ENCODE results near the gene IFNG. TPM values are rescaled to one million over a fixed set of nuclear protein-coding genes. Genes with fewer than 3 reads are reported as not detected.

IFNG gene
- polyA plus RNA-seq, 1 donor from 2014 or later, result not detected

DNA sequence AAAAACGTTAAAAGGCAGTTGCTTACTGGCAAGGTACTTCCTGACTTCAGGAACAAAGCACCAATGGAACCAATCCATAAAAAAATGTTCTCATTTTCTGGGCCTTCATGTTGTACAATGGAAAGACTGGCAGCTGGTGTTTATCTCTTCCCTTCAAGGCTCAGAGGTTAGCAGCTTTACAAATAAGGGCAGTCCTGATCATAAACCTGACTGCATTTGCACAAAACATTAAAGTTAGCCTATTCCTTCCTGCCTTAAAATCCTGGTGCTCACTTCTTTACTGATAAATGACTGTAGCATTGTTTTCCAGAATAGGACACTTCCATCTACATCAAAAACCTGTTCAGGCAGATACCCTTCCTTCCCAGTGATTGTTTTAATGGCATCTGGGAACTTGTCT is 46.9 kb upstream of the IFNG start:
- Histone ChIP-seq H3K27ac (ENCODE audit: low read length) (no peak overlapping the region), H3K9ac (ENCODE audit: low read length) (no peak overlapping the region), H2AFZ (ENCODE audit: low read depth, low read length) (no peak overlapping the region), H3K79me2 (replicated peaks; ENCODE audit: insufficient read depth, low read length) (no peaks in the 10 kb centered on the region), H4K20me1 (ENCODE audit: insufficient read depth) (no peaks in the 10 kb centered on the region), H3K4me2 (ENCODE audit: low read length) (no peak overlapping the region), H3K27me3 (ENCODE audit: insufficient read depth, low read depth, low read length) (no peaks in the 10 kb centered on the region), H3K9me3 (ENCODE audit: low read length) (no peaks in the 10 kb centered on the region), H3K4me3 (ENCODE audit: low read length) (no peak overlapping the region), H3F3A (ENCODE audit: insufficient read depth, low read length, poor library complexity, severe bottlenecking) (no peaks in the 10 kb centered on the region), H3K36me3 (ENCODE audit: insufficient read depth, low read length) (no peaks in the 10 kb centered on the region), H3K9me2 (ENCODE audit: insufficient read depth, low read length) (no peaks in the 10 kb centered on the region)
- no peak for TF ChIP-seq TAF1 (IDR thresholded peaks at IDR 0.05; ENCODE audit: low read depth)
- no peak for TF ChIP-seq MXI1 (conservative IDR thresholded peaks at IDR 0.05; ENCODE audit: poor library complexity, severe bottlenecking)
- TF ChIP-seq, protein P1, sequence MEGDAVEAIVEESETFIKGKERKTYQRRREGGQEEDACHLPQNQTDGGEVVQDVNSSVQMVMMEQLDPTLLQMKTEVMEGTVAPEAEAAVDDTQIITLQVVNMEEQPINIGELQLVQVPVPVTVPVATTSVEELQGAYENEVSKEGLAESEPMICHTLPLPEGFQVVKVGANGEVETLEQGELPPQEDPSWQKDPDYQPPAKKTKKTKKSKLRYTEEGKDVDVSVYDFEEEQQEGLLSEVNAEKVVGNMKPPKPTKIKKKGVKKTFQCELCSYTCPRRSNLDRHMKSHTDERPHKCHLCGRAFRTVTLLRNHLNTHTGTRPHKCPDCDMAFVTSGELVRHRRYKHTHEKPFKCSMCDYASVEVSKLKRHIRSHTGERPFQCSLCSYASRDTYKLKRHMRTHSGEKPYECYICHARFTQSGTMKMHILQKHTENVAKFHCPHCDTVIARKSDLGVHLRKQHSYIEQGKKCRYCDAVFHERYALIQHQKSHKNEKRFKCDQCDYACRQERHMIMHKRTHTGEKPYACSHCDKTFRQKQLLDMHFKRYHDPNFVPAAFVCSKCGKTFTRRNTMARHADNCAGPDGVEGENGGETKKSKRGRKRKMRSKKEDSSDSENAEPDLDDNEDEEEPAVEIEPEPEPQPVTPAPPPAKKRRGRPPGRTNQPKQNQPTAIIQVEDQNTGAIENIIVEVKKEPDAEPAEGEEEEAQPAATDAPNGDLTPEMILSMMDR (IDR thresholded peaks at IDR 0.05; ENCODE audit: poor library complexity, severe bottlenecking), result no peak
- no peak for TF ChIP-seq RAD21 (conservative IDR thresholded peaks at IDR 0.05)
- TF ChIP-seq EZH2 (IDR thresholded peaks at IDR 0.05; ENCODE audit: borderline replicate concordance, insufficient read depth, low read length, poor library complexity, severe bottlenecking), result no peak
- no peak for TF ChIP-seq POLR2AphosphoS5 (IDR thresholded peaks at IDR 0.05)
- TF ChIP-seq EP300 (conservative IDR thresholded peaks at IDR 0.05; ENCODE audit: poor library complexity, severe bottlenecking), result no peak
- no peak for TF ChIP-seq SMC3 (conservative IDR thresholded peaks at IDR 0.05; ENCODE audit: poor library complexity)
- TF ChIP-seq, protein P2, sequence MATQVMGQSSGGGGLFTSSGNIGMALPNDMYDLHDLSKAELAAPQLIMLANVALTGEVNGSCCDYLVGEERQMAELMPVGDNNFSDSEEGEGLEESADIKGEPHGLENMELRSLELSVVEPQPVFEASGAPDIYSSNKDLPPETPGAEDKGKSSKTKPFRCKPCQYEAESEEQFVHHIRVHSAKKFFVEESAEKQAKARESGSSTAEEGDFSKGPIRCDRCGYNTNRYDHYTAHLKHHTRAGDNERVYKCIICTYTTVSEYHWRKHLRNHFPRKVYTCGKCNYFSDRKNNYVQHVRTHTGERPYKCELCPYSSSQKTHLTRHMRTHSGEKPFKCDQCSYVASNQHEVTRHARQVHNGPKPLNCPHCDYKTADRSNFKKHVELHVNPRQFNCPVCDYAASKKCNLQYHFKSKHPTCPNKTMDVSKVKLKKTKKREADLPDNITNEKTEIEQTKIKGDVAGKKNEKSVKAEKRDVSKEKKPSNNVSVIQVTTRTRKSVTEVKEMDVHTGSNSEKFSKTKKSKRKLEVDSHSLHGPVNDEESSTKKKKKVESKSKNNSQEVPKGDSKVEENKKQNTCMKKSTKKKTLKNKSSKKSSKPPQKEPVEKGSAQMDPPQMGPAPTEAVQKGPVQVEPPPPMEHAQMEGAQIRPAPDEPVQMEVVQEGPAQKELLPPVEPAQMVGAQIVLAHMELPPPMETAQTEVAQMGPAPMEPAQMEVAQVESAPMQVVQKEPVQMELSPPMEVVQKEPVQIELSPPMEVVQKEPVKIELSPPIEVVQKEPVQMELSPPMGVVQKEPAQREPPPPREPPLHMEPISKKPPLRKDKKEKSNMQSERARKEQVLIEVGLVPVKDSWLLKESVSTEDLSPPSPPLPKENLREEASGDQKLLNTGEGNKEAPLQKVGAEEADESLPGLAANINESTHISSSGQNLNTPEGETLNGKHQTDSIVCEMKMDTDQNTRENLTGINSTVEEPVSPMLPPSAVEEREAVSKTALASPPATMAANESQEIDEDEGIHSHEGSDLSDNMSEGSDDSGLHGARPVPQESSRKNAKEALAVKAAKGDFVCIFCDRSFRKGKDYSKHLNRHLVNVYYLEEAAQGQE (IDR thresholded peaks at IDR 0.05; ENCODE audit: borderline replicate concordance), result no peak

DNA sequence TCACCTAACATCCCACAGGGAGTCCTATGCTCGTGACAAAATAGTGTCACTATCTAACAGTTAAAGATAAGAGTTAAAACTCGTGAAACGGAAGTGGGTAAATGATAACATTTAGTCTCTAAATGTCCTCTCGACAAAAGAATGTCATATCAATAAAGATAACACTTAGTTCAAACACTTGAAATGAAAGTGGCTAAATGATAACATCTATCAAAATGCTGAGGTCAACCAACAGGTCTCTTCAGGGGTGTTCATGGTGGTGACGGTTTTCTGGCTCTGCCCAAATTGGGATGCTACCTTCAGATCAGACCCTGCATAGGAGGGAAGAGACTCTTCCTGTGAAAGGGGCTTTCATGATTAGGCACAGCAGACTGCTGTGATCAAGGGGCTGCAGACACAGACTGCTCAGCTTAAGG is 43.9 kb upstream of the IFNG start:
- Histone ChIP-seq H3F3A (ENCODE audit: insufficient read depth, low read length, poor library complexity, severe bottlenecking) (no peaks in the 10 kb centered on the region), H3K4me2 (ENCODE audit: low read length) (no peak overlapping the region), H3K4me3 (ENCODE audit: low read length) (no peak overlapping the region), H3K9me2 (ENCODE audit: insufficient read depth, low read length) (no peaks in the 10 kb centered on the region), H3K36me3 (ENCODE audit: insufficient read depth, low read length) (no peaks in the 10 kb centered on the region), H3K79me2 (replicated peaks; ENCODE audit: insufficient read depth, low read length) (no peaks in the 10 kb centered on the region), H3K9me3 (ENCODE audit: low read length) (no peaks in the 10 kb centered on the region), H3K27ac (ENCODE audit: low read length) (no peak overlapping the region), H4K20me1 (ENCODE audit: insufficient read depth) (no peaks in the 10 kb centered on the region), H2AFZ (ENCODE audit: low read depth, low read length) (no peak overlapping the region), H3K9ac (ENCODE audit: low read length) (no peak overlapping the region), H3K27me3 (ENCODE audit: insufficient read depth, low read depth, low read length) (no peaks in the 10 kb centered on the region)
- TF ChIP-seq SMC3 (conservative IDR thresholded peaks at IDR 0.05; ENCODE audit: poor library complexity), result no peak
- no peak for TF ChIP-seq TAF1 (IDR thresholded peaks at IDR 0.05; ENCODE audit: low read depth)
- TF ChIP-seq POLR2AphosphoS5 (IDR thresholded peaks at IDR 0.05), result no peak
- TF ChIP-seq RAD21 (conservative IDR thresholded peaks at IDR 0.05), result no peak
- no peak for TF ChIP-seq EZH2 (IDR thresholded peaks at IDR 0.05; ENCODE audit: borderline replicate concordance, insufficient read depth, low read length, poor library complexity, severe bottlenecking)
- TF ChIP-seq, protein P1 (IDR thresholded peaks at IDR 0.05; ENCODE audit: poor library complexity, severe bottlenecking), result no peak
- TF ChIP-seq MXI1 (conservative IDR thresholded peaks at IDR 0.05; ENCODE audit: poor library complexity, severe bottlenecking), result no peak
- TF ChIP-seq EP300 (conservative IDR thresholded peaks at IDR 0.05; ENCODE audit: poor library complexity, severe bottlenecking), result no peak
- TF ChIP-seq, protein P2 (IDR thresholded peaks at IDR 0.05; ENCODE audit: borderline replicate concordance), result no peak
